Spleen (tissue), 7 donors: ENCODE measurements around the gene MAGI2.

Experiments
- POLR2A ChIP-seq, 3 donors: fragments of 450-650 bp; IDR thresholded peaks; one replicate each; pipeline ENCODE4 v1.5.1; 2017; ENCODE audit warnings: antibody characterized with exemption in 3 of 3, mild to moderate bottlenecking in 1 of 3
- POLR2AphosphoS5 ChIP-seq, 3 donors: sonication (generic); formaldehyde crosslinking; IDR thresholded peaks; one replicate each; pipeline ENCODE4 v1.5.1; 2017; ENCODE audit warnings: antibody characterized with exemption in 3 of 3
- TF ChIP-seq, protein P1 (sequence below), 11 experiments: fragments of 200-600 bp in 7 of 11; fragments of 450-650 bp in 4 of 11; sonication (generic) in 4 of 11; IDR thresholded peaks in 8 of 11; conservative IDR thresholded peaks in 3 of 11; 1 replicate in 7 of 11; 2 replicates in 4 of 11; pipeline versions ENCODE4 v1.4.0 to v1.8.0; 2016 to 2021; ENCODE audit warnings: antibody characterized with exemption in 11 of 11, inconsistent platforms in 4 of 11, mild to moderate bottlenecking in 1 of 11
- donor health status: DM: no; HTN: no; CAD: no; lungs with moderate emphysema.
- donor health status: DM: no; HTN: no; CAD: no.
- donor health status: DM: no; HTN: no; CAD: no.

DNA sequence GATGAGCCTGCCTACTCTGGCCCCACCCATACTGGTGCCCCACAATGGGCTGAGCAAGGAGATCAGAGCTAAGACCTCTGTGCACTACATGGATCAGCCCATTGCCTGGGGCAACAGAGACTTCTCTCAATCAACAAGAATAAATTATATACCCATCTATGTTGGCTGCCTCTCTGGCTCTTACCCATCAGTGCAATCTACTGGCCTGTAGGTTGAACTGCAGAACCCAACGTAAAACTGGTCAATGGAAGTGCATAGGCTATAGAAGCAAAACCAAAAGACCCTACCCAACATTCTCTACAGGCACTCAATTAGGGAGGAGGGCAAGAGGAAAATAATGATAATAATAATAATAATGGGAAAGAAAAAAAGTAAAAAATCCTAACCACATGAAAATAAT is 574.3 kb downstream of the MAGI2 start:
- TF ChIP-seq POLR2A (IDR thresholded peaks at IDR 0.05) (no peak), POLR2AphosphoS5 (IDR thresholded peaks at IDR 0.05) (no peak)
- TF ChIP-seq, protein P1, sequence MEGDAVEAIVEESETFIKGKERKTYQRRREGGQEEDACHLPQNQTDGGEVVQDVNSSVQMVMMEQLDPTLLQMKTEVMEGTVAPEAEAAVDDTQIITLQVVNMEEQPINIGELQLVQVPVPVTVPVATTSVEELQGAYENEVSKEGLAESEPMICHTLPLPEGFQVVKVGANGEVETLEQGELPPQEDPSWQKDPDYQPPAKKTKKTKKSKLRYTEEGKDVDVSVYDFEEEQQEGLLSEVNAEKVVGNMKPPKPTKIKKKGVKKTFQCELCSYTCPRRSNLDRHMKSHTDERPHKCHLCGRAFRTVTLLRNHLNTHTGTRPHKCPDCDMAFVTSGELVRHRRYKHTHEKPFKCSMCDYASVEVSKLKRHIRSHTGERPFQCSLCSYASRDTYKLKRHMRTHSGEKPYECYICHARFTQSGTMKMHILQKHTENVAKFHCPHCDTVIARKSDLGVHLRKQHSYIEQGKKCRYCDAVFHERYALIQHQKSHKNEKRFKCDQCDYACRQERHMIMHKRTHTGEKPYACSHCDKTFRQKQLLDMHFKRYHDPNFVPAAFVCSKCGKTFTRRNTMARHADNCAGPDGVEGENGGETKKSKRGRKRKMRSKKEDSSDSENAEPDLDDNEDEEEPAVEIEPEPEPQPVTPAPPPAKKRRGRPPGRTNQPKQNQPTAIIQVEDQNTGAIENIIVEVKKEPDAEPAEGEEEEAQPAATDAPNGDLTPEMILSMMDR (IDR thresholded peaks at IDR 0.05 in 8 of 11, conservative IDR thresholded peaks at IDR 0.05 in 3 of 11), result no peak
